HG03558 (cell line): ENCODE measurements around the gene JPH3.

Experiments
- ATAC-seq: cut with Tn5 transposase; IDR thresholded peaks from one replicate; pipeline ENCODE4 v1.9.1; 2021; ENCODE audit warnings: moderate number of reproducible peaks; ENCODE audit not compliant: unreplicated experiment; ENCODE audit errors: extremely low read depth

The JPH3 gene

GRCh38 chr16:87648236-87648635 is 45.9 kb downstream of the JPH3 start:
- no peak for ATAC-seq

GRCh38 chr16:87648698-87649487 is 46.6 kb downstream of the JPH3 start:
- ATAC-seq: no peak

GRCh38 chr16:87652386-87652785 is 50.1 kb downstream of the JPH3 start:
- no peak for ATAC-seq

- ATAC-seq: no peak
Observed at GRCh38 chr16:87652799-87653198, 50.5 kb downstream of the JPH3 start.

- no peak for ATAC-seq
Observed at GRCh38 chr16:87653234-87653633, 50.9 kb downstream of the JPH3 start.

GRCh38 chr16:87654826-87655225 is 52.5 kb downstream of the JPH3 start:
- no peak for ATAC-seq

GRCh38 chr16:87656328-87656727 is 54.0 kb downstream of the JPH3 start:
- no peak for ATAC-seq

- ATAC-seq: no peak
Observed at GRCh38 chr16:87657621-87658192, 55.4 kb downstream of the JPH3 start.

GRCh38 chr16:87658564-87659225 is 56.4 kb downstream of the JPH3 start:
- ATAC-seq: no peak

- ATAC-seq: no peak
Observed at GRCh38 chr16:87661561-87661960, 59.3 kb downstream of the JPH3 start.

- ATAC-seq: no peak
Observed at GRCh38 chr16:87662254-87663204, 60.2 kb downstream of the JPH3 start.

GRCh38 chr16:87664792-87665191 is 62.5 kb downstream of the JPH3 start:
- no peak for ATAC-seq

- ATAC-seq: no peak
Observed at GRCh38 chr16:87665193-87665592, 62.9 kb downstream of the JPH3 start.

- ATAC-seq: no peak
Observed at GRCh38 chr16:87666919-87667318, 64.6 kb downstream of the JPH3 start.

- no peak for ATAC-seq
Observed at GRCh38 chr16:87667443-87667842, 65.1 kb downstream of the JPH3 start.

- ATAC-seq: no peak
Observed at GRCh38 chr16:87667946-87668345, 65.6 kb downstream of the JPH3 start.

GRCh38 chr16:87669672-87670071 is 67.4 kb downstream of the JPH3 start:
- no peak for ATAC-seq

GRCh38 chr16:87671221-87671620 is 68.9 kb downstream of the JPH3 start:
- ATAC-seq: no peak

GRCh38 chr16:87671715-87672270 is 69.5 kb downstream of the JPH3 start:
- no peak for ATAC-seq

GRCh38 chr16:87674419-87674818 is 72.1 kb downstream of the JPH3 start:
- no peak for ATAC-seq
